Measurements from ENCODE around the gene HOXD13. TPM values are rescaled to one million over a fixed set of nuclear protein-coding genes. Genes with fewer than 3 reads are reported as not detected.

The HOXD13 gene
- total RNA-seq, 2 experiments from 2014 or later: not detected

- ChIA-PET POLR2A (no interaction called here), CTCF (no interaction called here)
Observed at GRCh38 chr2:176091329-176092258, 927 bp upstream of the HOXD13 start.

GRCh38 chr2:176093145-176093897 is 800 bp downstream of the HOXD13 start:
- ChIA-PET POLR2A (no interaction called here), CTCF (interaction anchor here (1.2 kb wide), 1 partner anchor 402 kb away, joined by 4 read pairs; no protein-coding TSS in a partner anchor)

- ChIA-PET POLR2A (no interaction called here), CTCF (interaction anchor here (1.2 kb wide), 1 partner anchor 403 kb away, joined by 4 read pairs; no protein-coding TSS in a partner anchor)
Observed at GRCh38 chr2:176093898-176094249, 1.4 kb downstream of the HOXD13 start.

- ChIA-PET CTCF (interaction anchor here (0.6 to 1.2 kb wide), 2 partner anchors 57 to 403 kb away, joined by 3 to 4 read pairs; no protein-coding TSS in a partner anchor), POLR2A (no interaction called here)
Observed at GRCh38 chr2:176094349-176094748, 1.8 kb downstream of the HOXD13 start.

DNA sequence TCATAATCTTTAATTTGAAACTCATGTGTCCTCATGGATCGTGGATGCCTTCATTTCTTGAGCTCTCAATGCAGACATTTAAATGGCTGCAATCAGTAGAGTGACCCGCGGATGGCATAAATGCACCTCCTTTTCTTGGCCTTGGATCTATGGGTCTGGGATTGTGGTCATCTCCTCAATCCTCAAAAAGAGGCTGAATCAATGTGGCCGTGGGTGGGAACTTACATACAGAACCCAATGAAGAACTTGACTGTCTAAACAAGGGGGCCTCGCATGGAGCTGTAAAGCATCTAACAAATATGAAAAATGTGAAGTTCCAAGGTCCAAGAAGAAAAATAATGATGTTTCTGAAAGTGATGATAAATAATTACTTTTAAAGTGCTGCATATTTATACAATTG is 2.9 kb downstream of the HOXD13 start:
- POLR2A ChIA-PET: no interaction called here
- CTCF ChIA-PET: no interaction called here

DNA sequence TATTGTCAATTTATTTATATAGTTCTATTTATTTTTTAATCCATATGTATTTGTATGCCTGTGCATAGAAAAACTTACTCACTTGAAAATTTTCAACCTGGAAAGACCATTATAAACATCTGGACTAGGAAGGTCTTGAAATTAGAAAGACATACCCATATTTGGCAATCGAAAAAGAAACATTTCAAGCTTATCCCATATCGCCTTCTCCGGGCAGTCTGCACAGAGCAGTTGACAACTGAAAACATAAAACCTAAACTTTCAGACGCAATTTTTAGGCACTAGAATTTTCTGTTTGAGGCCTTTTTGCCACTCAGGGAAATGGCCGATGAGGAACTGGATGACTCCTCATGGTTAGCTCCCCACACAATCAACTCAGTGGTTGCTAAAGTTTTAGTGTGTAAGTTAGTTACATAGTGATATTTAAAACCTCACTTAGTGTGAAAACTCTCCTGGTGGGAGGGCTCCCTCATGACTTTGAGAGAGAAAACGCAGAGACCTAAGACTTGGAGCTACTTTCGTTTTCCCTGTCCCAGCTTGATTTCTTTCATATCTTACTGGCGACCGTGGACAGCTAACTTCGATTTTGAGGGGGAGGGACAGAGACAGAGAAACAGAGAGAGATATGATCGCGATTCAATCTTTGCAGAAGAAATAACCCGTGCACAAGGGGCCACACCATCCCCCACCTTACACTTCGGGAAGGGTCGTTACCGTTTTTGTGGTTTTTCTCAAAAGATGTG is 3.9 kb downstream of the HOXD13 start:
- ChIA-PET CTCF (interaction anchor here (0.5 to 2.1 kb wide), 4 partner anchors 8 to 784 kb away, joined by 3 to 14 read pairs (median 6); partner anchors contain the start of gene HOXD11), POLR2A (no interaction called here)

DNA sequence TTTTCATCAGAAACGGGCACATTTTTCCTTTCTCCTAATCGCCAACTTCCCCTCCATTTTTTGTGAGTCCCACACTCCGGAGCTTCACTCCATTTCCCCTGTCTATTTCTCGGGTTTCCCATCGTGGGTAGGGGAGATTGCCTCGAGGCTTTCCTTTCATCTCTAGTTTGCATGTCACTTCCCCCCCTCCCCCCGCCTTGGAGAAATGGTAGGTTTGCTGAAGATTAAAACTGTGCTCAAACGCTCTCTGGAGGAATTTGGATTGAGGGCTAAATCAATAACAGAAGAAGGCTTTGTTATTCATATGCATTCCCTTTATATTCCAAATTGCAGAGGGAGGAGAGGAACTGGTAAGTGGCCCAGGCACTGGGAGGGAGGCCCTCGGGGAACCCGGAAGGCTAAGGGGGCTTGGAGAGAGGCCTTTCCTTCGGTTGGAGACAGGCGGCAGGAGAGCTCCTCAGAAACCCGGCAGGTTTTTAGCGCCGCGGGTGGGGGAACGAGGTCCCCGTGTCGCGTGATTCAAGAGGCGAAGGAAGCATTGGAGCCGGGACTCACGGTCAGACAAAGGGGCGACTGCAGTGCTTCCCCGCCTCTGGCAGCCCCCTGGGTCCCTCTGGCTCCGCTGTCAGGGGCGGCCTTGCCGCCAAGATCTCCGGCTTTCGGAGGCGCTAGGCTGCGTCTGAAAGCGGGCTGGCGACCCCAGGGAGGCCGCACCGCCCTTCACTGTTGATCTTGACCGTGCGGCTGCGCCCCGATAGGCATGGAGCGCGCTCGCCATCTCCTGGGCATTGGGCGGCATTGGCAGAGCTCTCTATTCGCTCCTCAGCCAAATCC is 4.7 kb downstream of the HOXD13 start:
- CTCF ChIA-PET: interaction anchor here (0.5 to 2.1 kb wide), 9 partner anchors 8 to 1813 kb away, joined by 3 to 14 read pairs (median 5); partner anchors contain the start of gene HOXD11
- POLR2A ChIA-PET: no interaction called here

- POLR2A ChIA-PET: no interaction called here
- CTCF ChIA-PET: interaction anchor here (0.5 to 2.1 kb wide), 9 partner anchors 9 to 1813 kb away, joined by 3 to 14 read pairs (median 5); partner anchors contain the start of gene HOXD11
Observed at GRCh38 chr2:176097820-176098365, 5.4 kb downstream of the HOXD13 start.

DNA sequence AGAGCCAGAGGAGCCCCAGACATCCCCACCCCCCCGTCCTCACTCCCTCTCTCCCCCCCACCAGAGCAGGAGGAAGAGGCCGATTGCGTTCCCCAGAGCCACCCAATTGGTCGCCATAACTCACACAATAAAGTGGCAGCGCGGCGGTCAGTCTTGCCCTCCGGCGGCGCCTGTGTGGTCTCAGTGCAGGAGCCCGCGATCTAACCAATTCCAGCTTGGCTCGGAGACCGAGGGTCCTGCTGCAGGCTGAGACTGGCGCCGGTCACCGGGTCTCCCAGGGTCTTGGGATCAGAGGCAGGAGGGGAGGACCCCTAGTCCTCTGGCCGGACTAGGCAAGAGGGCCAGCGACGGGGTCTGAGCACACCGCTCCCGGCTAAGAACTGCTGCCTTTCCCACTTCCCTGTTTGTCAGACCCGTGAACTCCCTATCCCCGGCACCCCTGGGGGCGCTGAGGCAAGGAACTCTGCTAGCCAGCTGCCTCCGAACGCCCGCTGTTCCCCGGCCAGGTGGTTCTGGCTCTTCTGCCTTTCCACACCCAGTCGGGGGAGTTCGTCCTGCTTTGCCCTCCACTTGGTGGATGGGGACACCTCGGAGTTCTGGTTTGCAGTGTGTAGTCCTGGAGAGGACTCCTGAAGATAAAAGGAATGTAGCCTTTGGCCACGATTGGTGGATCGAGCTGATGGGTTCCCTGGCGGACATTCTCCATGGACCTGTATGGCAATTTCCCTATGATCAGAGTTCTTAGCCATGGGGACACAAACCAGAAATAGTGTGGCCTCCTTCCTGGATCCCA is 6.0 kb downstream of the HOXD13 start:
- CTCF ChIA-PET: interaction anchor here (0.7 to 2.1 kb wide), 6 partner anchors 8 to 411 kb away, joined by 3 to 14 read pairs (median 6); partner anchors contain the start of gene HOXD11
- POLR2A ChIA-PET: no interaction called here

DNA sequence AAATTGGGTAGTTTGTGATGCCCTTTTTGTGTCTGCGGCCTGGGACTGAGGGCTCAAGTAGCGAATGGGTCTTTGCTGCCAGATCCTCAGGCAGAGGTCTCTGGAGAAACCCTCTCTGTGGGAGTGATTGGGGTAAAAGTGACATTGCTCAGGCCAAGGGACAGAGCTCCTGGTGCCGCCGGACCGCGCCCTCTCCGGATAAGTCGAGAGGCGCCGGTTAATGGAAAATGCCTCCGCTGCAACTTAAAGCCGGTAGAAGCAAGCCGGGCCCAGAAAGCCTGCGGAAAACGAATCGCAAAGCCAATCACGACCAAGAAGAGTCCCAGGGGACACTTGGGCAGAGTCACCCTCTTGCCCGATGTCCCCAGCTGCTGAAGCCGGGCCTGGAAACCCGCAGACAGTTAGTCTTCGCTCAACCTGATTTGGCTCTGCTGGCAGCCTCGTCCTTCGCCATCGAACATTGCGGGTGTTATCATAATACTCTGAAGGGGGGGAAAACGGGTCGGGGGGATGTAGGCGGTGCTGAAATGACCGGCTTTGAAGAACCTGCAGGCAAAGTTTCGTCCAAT is 6.7 kb downstream of the HOXD13 start:
- ChIA-PET CTCF (no interaction called here), POLR2A (no interaction called here)

DNA sequence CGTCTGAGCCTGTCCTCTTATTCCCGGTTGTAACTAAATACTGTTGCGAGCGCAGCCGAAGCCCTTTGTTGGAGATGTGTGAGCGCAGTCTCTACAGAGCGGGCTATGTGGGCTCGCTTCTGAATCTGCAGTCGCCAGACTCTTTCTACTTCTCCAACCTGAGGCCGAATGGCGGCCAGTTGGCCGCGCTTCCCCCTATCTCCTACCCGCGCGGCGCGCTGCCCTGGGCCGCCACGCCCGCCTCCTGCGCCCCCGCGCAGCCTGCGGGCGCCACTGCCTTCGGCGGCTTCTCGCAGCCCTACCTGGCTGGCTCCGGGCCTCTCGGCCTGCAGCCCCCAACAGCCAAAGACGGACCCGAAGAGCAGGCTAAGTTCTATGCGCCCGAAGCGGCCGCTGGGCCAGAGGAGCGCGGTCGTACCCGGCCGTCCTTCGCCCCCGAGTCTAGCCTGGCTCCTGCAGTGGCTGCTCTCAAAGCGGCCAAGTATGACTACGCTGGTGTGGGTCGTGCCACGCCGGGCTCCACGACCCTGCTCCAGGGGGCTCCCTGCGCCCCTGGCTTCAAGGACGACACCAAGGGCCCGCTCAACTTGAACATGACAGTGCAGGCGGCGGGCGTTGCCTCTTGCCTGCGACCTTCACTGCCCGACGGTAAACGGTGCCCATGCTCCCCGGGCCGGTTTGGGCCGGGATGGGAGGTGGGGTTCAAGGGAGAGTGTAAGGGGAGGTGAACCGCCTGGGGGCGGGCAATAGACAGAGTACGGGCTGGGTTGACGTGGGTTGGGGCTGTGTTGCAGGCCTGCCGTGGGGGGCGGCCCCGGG is 7.4 kb downstream of the HOXD13 start, which contains the start of gene HOXD12:
HOXD12 (plus strand) TSS at position 68 of the 819 bp plus-strand sequence; CDS start at position 75, 7 bp downstream.
- POLR2A ChIA-PET: no interaction called here
- CTCF ChIA-PET: no interaction called here

DNA sequence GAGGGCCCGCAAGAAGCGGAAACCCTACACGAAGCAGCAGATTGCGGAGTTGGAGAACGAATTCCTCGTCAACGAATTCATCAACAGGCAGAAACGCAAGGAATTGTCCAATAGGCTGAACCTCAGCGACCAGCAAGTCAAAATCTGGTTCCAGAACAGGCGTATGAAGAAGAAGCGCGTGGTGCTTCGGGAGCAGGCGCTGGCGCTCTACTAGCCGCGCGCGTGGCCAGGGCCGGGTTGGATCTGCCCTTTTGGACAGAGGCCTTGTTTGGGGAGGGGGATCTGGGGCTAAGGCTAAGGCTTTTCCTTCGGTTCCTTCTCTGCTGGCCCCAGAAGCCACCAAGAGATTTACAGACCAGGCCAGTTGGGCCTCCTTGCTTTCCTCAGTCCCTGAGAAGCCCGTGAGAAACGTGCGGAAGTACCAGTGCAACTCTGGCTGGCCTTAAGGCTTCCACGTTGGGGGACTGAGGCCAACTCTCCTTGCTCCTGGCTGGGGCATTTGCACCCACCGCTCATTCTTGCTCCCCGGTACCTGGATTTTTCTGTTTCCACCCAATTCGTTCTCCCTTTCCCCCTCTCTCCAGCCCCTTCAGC is 8.1 kb downstream of the HOXD13 start:
- POLR2A ChIA-PET: no interaction called here
- CTCF ChIA-PET: no interaction called here

- ChIA-PET CTCF (no interaction called here), POLR2A (no interaction called here)
Observed at GRCh38 chr2:176101216-176101830, 8.8 kb downstream of the HOXD13 start.

GRCh38 chr2:176101842-176102241 is 9.3 kb downstream of the HOXD13 start:
- POLR2A ChIA-PET: no interaction called here
- CTCF ChIA-PET: no interaction called here

GRCh38 chr2:176102309-176102866 is 9.9 kb downstream of the HOXD13 start:
- ChIA-PET POLR2A (no interaction called here), CTCF (no interaction called here)

DNA sequence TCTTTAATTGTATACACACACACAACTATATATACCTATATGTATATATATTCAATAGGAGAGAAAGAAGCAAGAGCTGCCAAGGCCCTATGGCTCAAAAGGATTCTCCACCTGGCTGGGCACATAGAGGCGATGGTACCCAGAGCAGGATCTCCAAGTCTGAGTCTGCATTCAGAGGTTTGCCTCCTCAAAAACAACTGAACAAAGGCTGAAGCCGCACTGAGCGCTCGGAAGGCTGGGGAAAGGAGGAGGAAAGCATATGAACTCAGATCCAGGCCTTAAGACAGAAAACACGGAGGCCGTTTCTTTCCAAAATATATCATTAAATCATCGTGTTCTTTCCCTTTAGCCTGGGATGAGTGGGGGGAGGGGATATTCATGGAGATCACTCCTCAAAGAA is 10.7 kb downstream of the HOXD13 start:
- POLR2A ChIA-PET: no interaction called here
- CTCF ChIA-PET: no interaction called here

Data from activated CD8-positive, alpha-beta memory T cell treated with anti-CD3 and anti-CD28 coated beads for 36 hours (primary cell).